Fibroblast of lung (primary cell): ENCODE measurements around the gene TH. TPM values are rescaled to one million over a fixed set of nuclear protein-coding genes. Genes with fewer than 3 reads are reported as not detected.

Source experiments
- DNase-seq, 2 donors: peaks; one replicate each; pipeline versions ENCODE4 v3.0.0 to v3.0.0-alpha.2; 2010; ENCODE audit warnings: low read depth in 2 of 2
- H2AFZ ChIP-seq: 2 replicates; pipeline ENCODE4 v1.5.1; 2012; ENCODE audit warnings: low read length, control low read depth, inconsistent platforms
- H3K27ac ChIP-seq: 2 replicates; pipeline ENCODE4 v1.5.1; 2011; ENCODE audit warnings: low read length, control low read depth; ENCODE audit not compliant: insufficient read depth
- H3K27me3 ChIP-seq: 2 replicates; pipeline ENCODE4 v1.5.1; 2011; ENCODE audit warnings: mild to moderate bottlenecking, low read length; ENCODE audit not compliant: control insufficient read depth, insufficient read depth
- H3K36me3 ChIP-seq: 2 replicates; pipeline ENCODE4 v1.5.1; 2011; ENCODE audit warnings: low read length; ENCODE audit not compliant: control insufficient read depth, insufficient read depth
- H3K4me1 ChIP-seq: 2 replicates; pipeline ENCODE4 v1.5.1; 2011; ENCODE audit warnings: low read length; ENCODE audit not compliant: control insufficient read depth, insufficient read depth; ENCODE audit errors: extremely low read depth
- H3K4me2 ChIP-seq: 2 replicates; pipeline ENCODE4 v1.5.1; 2011; ENCODE audit warnings: low read length, control low read depth; ENCODE audit not compliant: insufficient read depth; ENCODE audit errors: extremely low read depth
- H3K4me3 ChIP-seq, 4 experiments: fragments of 200-600 bp in 1 of 4; sonication (generic) in 1 of 4; replicated peaks in 1 of 4; 2 replicates each; pipeline ENCODE4 v1.5.1; 2011 to 2016; ENCODE audit warnings: low read length in 4 of 4, low read depth in 3 of 4, mild to moderate bottlenecking in 3 of 4, control low read depth in 2 of 4, inconsistent platforms in 1 of 4, mixed read lengths in 1 of 4; ENCODE audit not compliant: insufficient read depth in 1 of 4; ENCODE audit errors: control extremely low read depth in 1 of 4
- H3K79me2 ChIP-seq: 2 replicates; pipeline ENCODE4 v1.5.1; 2012; ENCODE audit warnings: mild to moderate bottlenecking, low read length, inconsistent platforms; ENCODE audit not compliant: control insufficient read depth, insufficient read depth
- H3K9ac ChIP-seq: 2 replicates; pipeline ENCODE4 v1.5.1; 2011; ENCODE audit warnings: mild to moderate bottlenecking, low read length, control low read depth; ENCODE audit not compliant: insufficient read depth
- H3K9me3 ChIP-seq: 2 replicates; pipeline ENCODE4 v1.5.1; 2012; ENCODE audit warnings: low read depth, low read length; ENCODE audit not compliant: control insufficient read depth, insufficient read depth
- H4K20me1 ChIP-seq: 2 replicates; pipeline ENCODE4 v1.5.1; 2011; ENCODE audit warnings: low read length; ENCODE audit not compliant: control insufficient read depth, insufficient read depth; ENCODE audit errors: extremely low read depth
- EZH2 ChIP-seq: IDR thresholded peaks from 2 replicates; pipeline ENCODE4 v1.5.1; 2012; ENCODE audit warnings: low read length, control low read depth, mild to moderate bottlenecking; ENCODE audit errors: missing control alignments
- polyA plus RNA-seq, 2 donors: library from polyadenylated mRNA; depleted of rRNA in 1 of 2; stranded (reverse) in 1 of 2; unstranded in 1 of 2; fragments of >200 nt; gene quantifications; 2 replicates each; pipeline ENCODE4 v1.2.1, GENCODE V29; 2011 to 2012; ENCODE audit warnings: missing spikeins in 1 of 2
- total RNA-seq: library from RNA; depleted of rRNA; stranded (reverse); fragments of >200 nt; gene quantifications from 2 replicates; pipeline ENCODE4 v1.2.1, GENCODE V29; 2014
- TF ChIP-seq, protein P1 (sequence below), 2 donors: IDR thresholded peaks in 1 of 2; conservative IDR thresholded peaks in 1 of 2; 1 replicate in 1 of 2; 2 replicates in 1 of 2; pipeline ENCODE4 v1.5.1; 2011 to 2012; ENCODE audit warnings: low read length in 2 of 2, control low read depth in 1 of 2, inconsistent platforms in 1 of 2, low read depth in 1 of 2, mild to moderate bottlenecking in 1 of 2

The TH gene
- total and polyA plus RNA-seq, 2 donors (not counting 1 experiment from before 2014, with no cell fraction given) = 0.17 TPM; not detected in 1

DNA sequence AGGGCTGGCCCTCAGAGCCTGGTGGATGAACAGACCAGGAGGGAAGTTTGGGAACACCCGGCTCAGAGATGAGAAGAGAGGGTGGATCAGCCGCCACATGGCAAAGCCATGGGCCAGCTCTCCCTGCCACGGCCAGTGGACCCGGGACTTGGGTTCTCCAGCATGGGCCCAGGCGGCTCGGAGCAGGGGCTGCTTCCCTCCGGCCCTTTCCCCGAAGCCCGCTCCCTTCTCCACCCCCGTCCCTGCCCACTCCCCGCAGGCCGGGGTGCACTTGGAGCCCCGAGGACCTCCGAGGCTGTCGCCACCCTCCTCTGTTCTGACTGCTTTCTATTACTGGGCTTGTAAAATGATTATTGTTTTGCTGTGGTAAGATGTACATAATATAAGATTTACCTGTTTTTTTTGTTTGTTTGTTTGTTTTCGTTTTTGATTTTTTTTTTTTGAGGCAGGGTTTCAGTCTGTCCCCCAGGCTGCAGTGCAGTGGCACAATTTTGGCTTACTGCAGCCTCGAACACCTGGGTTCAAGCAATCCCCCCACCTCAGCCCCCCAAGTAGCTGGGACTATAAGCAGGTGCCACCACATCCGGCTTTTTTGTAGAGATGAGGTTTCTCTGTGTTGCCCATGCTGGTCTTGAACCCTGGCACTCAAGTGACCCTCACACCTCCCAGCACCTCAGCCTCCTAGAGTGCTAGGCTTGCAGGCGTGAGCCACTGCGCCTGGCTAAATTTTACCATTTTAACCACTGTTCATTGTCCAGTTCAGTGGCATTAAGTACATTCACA, 11.3 kb upstream of the TH start:
- Histone ChIP-seq H3K4me3 (no peak overlapping the region), H3K4me2 (no peak overlapping the region), H3K27me3 (no peaks in the 10 kb centered on the region), H3K79me2 (no peaks in the 10 kb centered on the region), H3K9me3 (no peaks in the 10 kb centered on the region), H2AFZ (no peak overlapping the region), H3K27ac (no peak overlapping the region), H3K4me1 (no peaks in the 10 kb centered on the region), H3K9ac (no peak overlapping the region), H4K20me1 (no peaks in the 10 kb centered on the region), H3K36me3 (no peaks in the 10 kb centered on the region)
- TF ChIP-seq EZH2 = no peak
- TF ChIP-seq, protein P1, sequence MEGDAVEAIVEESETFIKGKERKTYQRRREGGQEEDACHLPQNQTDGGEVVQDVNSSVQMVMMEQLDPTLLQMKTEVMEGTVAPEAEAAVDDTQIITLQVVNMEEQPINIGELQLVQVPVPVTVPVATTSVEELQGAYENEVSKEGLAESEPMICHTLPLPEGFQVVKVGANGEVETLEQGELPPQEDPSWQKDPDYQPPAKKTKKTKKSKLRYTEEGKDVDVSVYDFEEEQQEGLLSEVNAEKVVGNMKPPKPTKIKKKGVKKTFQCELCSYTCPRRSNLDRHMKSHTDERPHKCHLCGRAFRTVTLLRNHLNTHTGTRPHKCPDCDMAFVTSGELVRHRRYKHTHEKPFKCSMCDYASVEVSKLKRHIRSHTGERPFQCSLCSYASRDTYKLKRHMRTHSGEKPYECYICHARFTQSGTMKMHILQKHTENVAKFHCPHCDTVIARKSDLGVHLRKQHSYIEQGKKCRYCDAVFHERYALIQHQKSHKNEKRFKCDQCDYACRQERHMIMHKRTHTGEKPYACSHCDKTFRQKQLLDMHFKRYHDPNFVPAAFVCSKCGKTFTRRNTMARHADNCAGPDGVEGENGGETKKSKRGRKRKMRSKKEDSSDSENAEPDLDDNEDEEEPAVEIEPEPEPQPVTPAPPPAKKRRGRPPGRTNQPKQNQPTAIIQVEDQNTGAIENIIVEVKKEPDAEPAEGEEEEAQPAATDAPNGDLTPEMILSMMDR (conservative IDR thresholded peaks at IDR 0.05 in 1 of 2, IDR thresholded peaks at IDR 0.05 in 1 of 2; ENCODE audit: low read depth in 1 of 2, low read length in 2 of 2) = no peak
- no peak for DNase-seq

- Histone ChIP-seq H3K4me1 (no peaks in the 10 kb centered on the region), H3K36me3 (no peaks in the 10 kb centered on the region), H3K27me3 (no peaks in the 10 kb centered on the region), H3K79me2 (no peaks in the 10 kb centered on the region), H3K9me3 (no peaks in the 10 kb centered on the region), H3K9ac (no peak overlapping the region), H3K4me2 (no peak overlapping the region), H4K20me1 (no peaks in the 10 kb centered on the region), H3K27ac (no peak overlapping the region), H2AFZ (no peak overlapping the region), H3K4me3 (no peak overlapping the region)
- DNase-seq = no peak
- no peak for TF ChIP-seq EZH2
- TF ChIP-seq, protein P1 (conservative IDR thresholded peaks at IDR 0.05 in 1 of 2, IDR thresholded peaks at IDR 0.05 in 1 of 2; ENCODE audit: low read depth in 1 of 2, low read length in 2 of 2) = no peak
Observed at GRCh38 chr11:2182075-2182474, 10.5 kb upstream of the TH start.

GRCh38 chr11:2180789-2181370, 9.3 kb upstream of the TH start:
- H3K79me2 ChIP-seq = no peaks in the 10 kb centered on the region
- TF ChIP-seq, protein P1 (conservative IDR thresholded peaks at IDR 0.05 in 1 of 2, IDR thresholded peaks at IDR 0.05 in 1 of 2; ENCODE audit: low read depth in 1 of 2, low read length in 2 of 2) = no peak
- no peak for TF ChIP-seq EZH2
- no peaks in the 10 kb centered on the region for H4K20me1 ChIP-seq
- H3K4me1 ChIP-seq = no peaks in the 10 kb centered on the region
- H3K27ac ChIP-seq = no peak overlapping the region
- H3K9ac ChIP-seq = no peak overlapping the region
- H3K9me3 ChIP-seq = no peaks in the 10 kb centered on the region
- no peaks in the 10 kb centered on the region for H3K27me3 ChIP-seq
- no peak overlapping the region for H3K4me2 ChIP-seq
- no peaks in the 10 kb centered on the region for H3K36me3 ChIP-seq
- no peak overlapping the region for H3K4me3 ChIP-seq
- no peak overlapping the region for H2AFZ ChIP-seq
- no peak for DNase-seq
